Effector CD4-positive, alpha-beta T cell (primary cell): ENCODE data around the gene NKX1-1. TPM values are rescaled to one million over a fixed set of nuclear protein-coding genes. Genes with fewer than 3 reads are reported as not detected.
"Not testable (repeated sequence)": the region's sequence is repeated elsewhere in the genome, so short reads cannot be mapped to it uniquely, and the experiment has no call there.

ENCODE experiments used
- DNase-seq: peaks from one replicate; pipeline ENCODE4 v3.0.0-alpha.2; 2020
- total RNA-seq: gene quantifications from one replicate; lab custom pipeline; 2026; lab: John Stamatoyannopoulos, UW

The NKX1-1 gene
- not detected for total RNA-seq

- DNase-seq: no peak
These were observed at the start of gene NKX1-1 for GRCh38 chr4:1406394-1406980. TSS of gene NKX1-1 (minus strand) at chr4:1406442. CDS start at chr4:1406442, 0 bp downstream.

GRCh38 chr4:1453731-1454130 lies 47.5 kb upstream of the NKX1-1 start:
- no peak for DNase-seq

GRCh38 chr4:1452431-1453051 lies 46.3 kb upstream of the NKX1-1 start:
- DNase-seq: no peak

GRCh38 chr4:1451752-1452122 lies 45.5 kb upstream of the NKX1-1 start:
- DNase-seq: no peak

GRCh38 chr4:1451106-1451751 lies 45.0 kb upstream of the NKX1-1 start:
- DNase-seq: no peak

GRCh38 chr4:1449833-1450741 lies 43.8 kb upstream of the NKX1-1 start:
- no peak for DNase-seq

- no peak for DNase-seq
These were observed 43.2 kb upstream of the NKX1-1 start for GRCh38 chr4:1449475-1449832.

GRCh38 chr4:1448589-1449420 lies 42.6 kb upstream of the NKX1-1 start:
- DNase-seq: no peak

GRCh38 chr4:1447676-1448588 lies 41.7 kb upstream of the NKX1-1 start:
- no peak for DNase-seq

- DNase-seq: no peak
These were observed 40.5 kb upstream of the NKX1-1 start for GRCh38 chr4:1446502-1447386.

GRCh38 chr4:1445716-1446445 lies 39.6 kb upstream of the NKX1-1 start:
- no peak for DNase-seq

- not testable (repeated sequence) for DNase-seq
These were observed 37.5 kb upstream of the NKX1-1 start for GRCh38 chr4:1443688-1444172.

GRCh38 chr4:1427010-1427409 lies 20.8 kb upstream of the NKX1-1 start:
- DNase-seq: no peak

- no peak for DNase-seq
These were observed 15.4 kb upstream of the NKX1-1 start for GRCh38 chr4:1421657-1422056.

- no peak for DNase-seq
These were observed 13.5 kb upstream of the NKX1-1 start for GRCh38 chr4:1419708-1420107.

GRCh38 chr4:1418494-1419285 lies 12.4 kb upstream of the NKX1-1 start:
- DNase-seq: no peak

GRCh38 chr4:1417522-1418390 lies 11.5 kb upstream of the NKX1-1 start:
- no peak for DNase-seq

- DNase-seq: no peak
These were observed 10.7 kb upstream of the NKX1-1 start for GRCh38 chr4:1416948-1417260.
